Activated CD4-positive, alpha-beta T cell treated with anti-CD3 and anti-CD28 coated beads for 4 hours (primary cell): ENCODE data around the gene PCK1.

Experiments used
- DNase-seq, 2 donors: peaks; one replicate each; pipeline ENCODE4 v3.0.0-alpha.2; 2020

The PCK1 gene

GRCh38 chr20:57577679-57578475 is 17.0 kb downstream of the PCK1 start:
- DNase-seq, result no peak

GRCh38 chr20:57578476-57579165 is 17.7 kb downstream of the PCK1 start:
- DNase-seq, result no peak

- no peak for DNase-seq
These were observed 18.5 kb downstream of the PCK1 start for GRCh38 chr20:57579331-57579897.

GRCh38 chr20:57579898-57580447 is 19.1 kb downstream of the PCK1 start:
- no peak for DNase-seq

- DNase-seq, result no peak
These were observed 19.7 kb downstream of the PCK1 start for GRCh38 chr20:57580478-57581201.

GRCh38 chr20:57581202-57582028 is 20.5 kb downstream of the PCK1 start:
- no peak for DNase-seq

GRCh38 chr20:57582029-57582378 is 21.1 kb downstream of the PCK1 start:
- DNase-seq, result no peak

GRCh38 chr20:57582432-57583288 is 21.8 kb downstream of the PCK1 start:
- DNase-seq, result no peak

GRCh38 chr20:57583289-57584257 is 22.7 kb downstream of the PCK1 start:
- DNase-seq, result no peak

- DNase-seq, result no peak
These were observed 24.0 kb downstream of the PCK1 start for GRCh38 chr20:57584768-57585461.

- no peak for DNase-seq
These were observed 24.7 kb downstream of the PCK1 start for GRCh38 chr20:57585466-57586213.

- no peak for DNase-seq
These were observed 25.5 kb downstream of the PCK1 start for GRCh38 chr20:57586370-57586793.

GRCh38 chr20:57586943-57587277 is 26.0 kb downstream of the PCK1 start:
- no peak for DNase-seq

GRCh38 chr20:57587278-57587988 is 26.5 kb downstream of the PCK1 start:
- DNase-seq, result no peak

- DNase-seq, result no peak
These were observed 27.1 kb downstream of the PCK1 start for GRCh38 chr20:57587989-57588377.

GRCh38 chr20:57588596-57588995 is 27.7 kb downstream of the PCK1 start:
- DNase-seq, result no peak

- DNase-seq, result no peak
These were observed 28.3 kb downstream of the PCK1 start for GRCh38 chr20:57589123-57589727.
